ENCODE measurements around the gene HTR2B.
"Not testable (repeated sequence)": the region's sequence is repeated elsewhere in the genome, so short reads cannot be mapped to it uniquely, and the experiment has no call there.

HTR2B gene

DNA sequence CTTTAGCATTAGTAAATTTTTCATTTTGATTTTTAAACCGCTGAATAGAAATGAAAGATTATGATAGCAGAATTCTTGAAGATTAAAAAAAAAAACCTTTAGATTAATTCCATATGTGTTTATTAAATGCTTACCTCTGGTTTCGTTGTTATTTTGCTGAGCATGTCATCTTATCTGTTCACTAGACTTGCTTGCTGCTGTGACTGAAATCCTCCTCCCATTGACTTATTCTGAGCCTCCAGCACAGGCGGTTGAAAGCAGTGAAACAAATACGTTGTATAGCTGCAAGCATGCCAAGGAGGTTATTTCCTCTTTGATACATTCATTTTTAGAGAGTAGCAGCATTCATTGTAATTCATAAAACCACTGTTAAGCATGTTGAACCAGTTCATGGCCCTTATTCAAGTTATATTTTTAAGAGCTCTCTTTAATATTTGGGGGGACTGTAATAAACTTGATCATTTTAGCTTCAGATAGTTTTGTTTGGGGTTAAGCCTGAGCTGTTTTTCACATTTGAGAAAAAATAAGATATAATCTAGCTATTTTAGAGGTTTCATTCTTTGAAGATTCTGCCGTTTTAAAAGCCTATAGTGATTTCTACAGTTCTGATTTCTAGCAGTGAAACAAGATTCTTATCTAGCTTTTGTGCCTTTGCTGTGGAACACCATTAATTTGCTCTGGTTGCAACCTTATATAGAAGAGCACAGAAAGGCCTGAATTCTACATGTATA is at the start of gene HTR2B:
HTR2B (minus strand) TSS at position 205 of the 731 bp plus-strand sequence. CDS start 1,278 bp downstream, outside the sequence.
- DNase-seq (ENCODE audit: low read depth) = no peak

DNA sequence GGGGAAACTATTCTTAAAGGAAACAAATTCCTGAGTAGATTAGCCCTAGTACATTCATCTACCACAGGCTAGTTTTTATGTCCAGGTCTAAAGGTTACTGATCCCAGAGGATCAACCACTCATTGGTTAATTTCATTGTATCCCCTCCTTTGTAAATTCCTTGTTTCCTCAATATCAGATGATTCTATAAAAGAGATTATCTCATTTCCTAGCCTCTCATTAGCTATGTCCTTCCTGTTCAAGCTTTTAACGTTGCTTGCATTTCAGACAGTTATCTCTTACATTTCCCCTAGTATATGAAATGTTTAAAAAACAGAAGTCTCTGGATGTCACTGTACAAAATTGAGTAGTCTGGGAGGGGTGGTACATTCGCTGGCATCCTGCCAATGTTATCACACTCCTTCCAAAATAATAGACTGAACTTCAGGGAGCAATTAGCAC is 49.4 kb upstream of the HTR2B start:
- no peak for DNase-seq (ENCODE audit: low read depth)

DNA sequence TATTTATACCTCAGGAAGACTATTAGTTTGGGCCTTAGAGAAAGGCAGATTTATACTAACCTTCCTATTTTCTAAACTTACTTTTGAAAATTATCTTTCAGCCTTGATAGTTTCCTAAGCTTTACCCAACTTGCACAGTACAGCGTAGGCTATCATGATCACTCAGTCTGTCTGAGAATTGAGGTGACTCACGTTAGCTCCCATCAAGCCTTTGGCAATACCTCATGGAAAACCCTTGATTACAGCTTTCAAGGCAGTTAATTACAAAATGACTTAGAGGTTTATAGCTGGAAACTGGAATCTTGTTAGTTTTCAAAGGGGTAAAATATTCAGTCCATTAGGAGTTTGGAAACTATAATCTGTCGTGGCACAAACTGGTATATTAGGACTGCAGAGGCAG is 47.2 kb upstream of the HTR2B start:
- DNase-seq (ENCODE audit: low read depth) = no peak

DNA sequence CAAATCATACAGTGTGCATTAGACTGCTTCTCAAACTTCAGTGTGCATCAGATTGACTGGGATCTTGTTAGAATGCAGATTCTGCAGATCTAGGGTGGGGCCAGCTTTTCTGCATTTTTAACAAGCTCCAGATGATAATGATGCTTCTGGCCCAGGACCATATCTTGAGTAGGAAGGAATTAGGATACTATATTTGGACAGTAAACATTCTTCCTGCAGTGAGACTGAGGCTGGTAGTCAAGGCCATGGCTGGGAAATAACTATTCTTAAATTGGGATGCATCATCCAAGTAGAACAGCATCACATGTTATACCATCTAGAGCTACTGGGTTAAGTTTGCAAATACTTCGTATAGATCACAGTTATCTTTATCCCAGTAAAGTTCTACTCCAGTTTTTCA is 45.2 kb upstream of the HTR2B start:
- no peak for DNase-seq (ENCODE audit: low read depth)

DNA sequence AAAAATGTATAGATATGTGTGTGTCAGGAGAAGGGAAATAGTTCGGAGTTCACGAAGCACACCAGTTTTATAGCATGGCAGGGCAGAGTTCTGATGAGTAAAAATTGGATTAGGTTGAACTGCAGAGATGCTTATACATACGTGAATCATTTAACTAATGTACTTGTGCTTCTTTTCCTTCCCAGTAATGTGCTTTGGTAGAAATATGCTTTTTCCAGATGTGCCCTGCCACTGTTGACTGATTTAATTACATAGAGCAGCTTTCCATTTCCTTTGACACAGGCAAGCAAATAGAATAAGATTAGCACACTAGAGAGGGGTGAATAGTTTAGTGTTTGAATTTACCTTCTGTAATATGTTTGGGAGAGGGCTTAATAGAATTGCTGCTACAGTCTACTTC is 44.6 kb upstream of the HTR2B start:
- no peak for DNase-seq (ENCODE audit: low read depth)

DNA sequence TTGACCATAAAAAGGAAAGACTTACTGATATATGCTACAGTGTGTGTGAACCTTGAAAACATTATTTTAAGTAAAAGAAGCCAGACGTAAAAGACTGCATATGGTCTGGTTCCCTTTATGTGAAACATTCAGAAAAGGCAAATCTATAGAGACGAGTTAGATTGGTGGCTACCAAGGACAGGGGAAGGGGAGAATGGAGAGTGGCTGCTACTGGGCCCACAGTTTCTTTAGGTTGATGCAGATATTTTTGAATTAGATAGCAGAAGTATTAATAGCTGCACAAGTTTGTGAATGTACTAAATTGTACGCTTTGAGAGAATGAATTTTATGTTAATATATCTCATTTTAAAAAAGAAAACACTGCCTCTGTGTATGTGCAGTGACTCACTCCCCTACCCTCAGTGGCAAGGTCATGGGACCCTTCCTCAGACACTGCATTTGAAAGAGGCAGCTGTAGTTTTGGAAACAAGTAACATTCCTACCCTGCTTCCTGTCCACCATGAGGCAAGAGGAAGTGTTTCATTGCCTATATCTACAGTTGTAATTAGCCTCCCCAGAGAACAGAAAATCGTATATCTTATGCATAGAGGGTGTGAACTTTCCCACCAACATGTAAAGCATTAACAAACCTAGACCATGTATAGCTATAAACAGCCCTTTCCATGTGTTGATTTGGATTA is 43.8 kb upstream of the HTR2B start:
- no peak for DNase-seq (ENCODE audit: low read depth)

DNA sequence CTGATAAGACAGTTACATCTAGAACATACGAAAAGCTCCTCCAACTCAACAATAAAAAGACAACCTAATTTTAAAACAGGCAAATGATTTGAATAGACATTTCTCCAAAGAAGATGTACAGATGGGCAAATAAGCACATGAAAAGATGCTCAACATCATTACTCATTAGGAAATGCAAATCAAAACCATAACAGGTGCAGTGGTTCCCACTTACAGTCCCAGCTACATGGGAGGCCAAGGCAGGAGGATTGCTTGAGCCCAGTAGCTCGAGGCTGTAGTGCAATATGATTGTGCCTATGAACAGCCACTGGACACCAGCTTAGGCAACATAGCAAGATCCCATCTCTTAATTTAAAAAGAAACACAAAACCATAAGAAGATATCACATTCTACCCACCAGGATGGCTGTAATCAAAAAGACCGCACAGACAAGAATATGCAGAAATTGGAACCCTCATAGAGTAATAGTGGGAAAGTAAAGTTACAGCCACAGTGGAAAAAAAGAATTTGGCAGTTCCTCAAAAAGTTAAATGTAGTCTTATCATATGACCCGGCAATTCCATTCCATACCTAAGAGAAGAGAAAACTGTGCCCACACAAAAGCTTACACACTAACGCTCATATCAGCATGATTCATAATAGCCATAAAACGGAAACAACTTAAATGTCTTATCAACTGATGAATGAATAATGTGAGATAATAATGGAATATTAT is 43.1 kb upstream of the HTR2B start:
- no peak for DNase-seq (ENCODE audit: low read depth)

DNA sequence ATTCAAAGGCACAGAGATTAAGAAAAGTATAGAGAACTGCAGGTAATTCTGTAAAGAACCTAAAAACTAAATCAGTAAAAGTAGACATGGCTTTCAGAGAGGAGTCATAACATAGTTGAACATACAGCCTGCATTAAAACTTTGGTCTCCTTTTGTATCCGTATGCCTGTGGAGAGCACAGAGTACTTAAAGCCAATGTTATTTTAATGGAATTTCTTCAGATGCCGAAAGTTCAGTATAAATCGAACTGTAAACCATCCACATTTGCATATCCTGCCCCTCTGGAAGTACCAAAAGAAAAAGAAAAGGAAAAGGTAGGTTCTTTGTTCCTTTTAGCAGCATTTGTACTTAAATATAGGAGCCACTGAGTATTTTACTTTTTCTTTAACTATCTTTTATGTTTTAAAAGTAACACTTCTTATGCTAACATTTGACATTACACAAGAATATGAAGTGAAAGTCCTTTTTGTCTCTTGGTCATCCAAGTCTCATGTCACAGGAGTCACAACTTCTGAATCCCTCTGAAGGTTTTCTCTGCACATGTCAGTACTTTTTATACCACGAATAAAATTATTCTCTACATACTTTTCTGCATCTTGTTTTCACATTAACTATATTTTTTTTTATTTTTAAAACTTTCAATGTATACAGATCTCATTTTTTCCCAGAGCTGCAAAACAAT is 38.7 kb upstream of the HTR2B start:
- DNase-seq (ENCODE audit: low read depth) = no peak

DNA sequence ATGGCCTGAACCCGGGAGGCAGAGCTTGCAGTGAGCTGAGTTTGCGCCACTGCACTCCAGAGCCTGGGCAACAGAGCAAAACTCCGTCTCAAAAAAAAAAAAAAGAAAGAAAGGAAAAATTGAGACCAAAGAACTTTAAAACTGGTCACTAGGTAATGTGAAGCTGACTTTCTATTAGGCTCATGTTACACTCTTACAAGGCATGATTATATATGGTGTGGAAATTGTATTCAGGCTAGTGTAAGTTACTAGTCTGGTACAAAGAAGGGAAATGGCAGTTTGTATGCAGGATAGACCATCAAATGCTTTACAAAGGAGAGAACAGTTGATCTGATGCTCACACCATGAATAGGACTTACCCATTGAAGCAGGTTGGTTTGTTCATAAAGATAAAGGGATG is 38.2 kb upstream of the HTR2B start:
- no peak for DNase-seq (ENCODE audit: low read depth)

DNA sequence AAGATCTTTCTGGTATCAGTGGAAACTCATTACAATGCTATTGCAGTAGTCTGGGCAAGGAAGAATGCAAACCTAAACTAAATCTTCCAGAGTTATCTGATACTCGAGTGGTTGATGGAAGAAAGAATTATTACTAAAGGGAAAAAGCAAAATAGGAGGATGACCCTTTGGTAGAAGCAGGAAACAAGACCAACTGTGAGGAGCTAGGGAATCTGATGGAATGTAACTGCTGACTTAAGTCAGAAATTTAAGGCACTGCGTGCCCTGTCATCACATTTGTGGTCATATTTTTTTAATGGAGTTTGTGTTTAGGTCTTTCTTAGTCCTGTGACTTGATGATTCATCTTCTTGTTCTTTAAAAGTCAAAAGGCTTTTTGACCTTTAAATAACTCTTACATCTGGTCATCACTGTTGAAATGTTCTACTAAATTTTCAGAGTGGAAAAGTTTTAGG is 37.1 kb upstream of the HTR2B start:
- DNase-seq (ENCODE audit: low read depth) = no peak

DNA sequence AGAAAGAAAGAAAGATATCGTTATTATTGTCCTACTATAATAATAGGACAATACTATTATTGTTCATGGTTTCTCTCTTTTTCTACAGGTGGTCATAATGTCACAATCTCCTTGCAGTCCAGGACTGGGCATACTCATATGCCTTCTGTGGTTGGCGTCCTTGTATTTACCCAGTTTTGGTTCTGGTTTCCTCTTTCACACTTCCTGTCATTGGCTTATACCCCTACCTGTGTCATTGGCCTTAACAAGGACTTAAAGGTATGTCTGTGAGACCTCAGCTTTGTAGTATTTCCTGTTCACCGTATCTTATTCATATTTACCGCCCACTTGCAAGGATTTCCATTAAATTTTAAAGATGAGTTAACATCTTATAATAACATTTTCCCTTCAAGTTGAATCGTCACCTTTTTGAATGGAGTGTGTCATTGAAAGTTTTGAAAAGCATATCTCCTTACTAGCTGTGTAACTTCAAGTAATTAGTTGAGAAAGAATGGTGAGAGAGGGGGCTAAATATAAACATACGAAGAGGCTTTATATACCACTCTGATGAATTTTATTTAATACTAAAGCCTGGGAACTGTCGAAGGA is 36.5 kb upstream of the HTR2B start:
- DNase-seq (ENCODE audit: low read depth) = no peak

DNA sequence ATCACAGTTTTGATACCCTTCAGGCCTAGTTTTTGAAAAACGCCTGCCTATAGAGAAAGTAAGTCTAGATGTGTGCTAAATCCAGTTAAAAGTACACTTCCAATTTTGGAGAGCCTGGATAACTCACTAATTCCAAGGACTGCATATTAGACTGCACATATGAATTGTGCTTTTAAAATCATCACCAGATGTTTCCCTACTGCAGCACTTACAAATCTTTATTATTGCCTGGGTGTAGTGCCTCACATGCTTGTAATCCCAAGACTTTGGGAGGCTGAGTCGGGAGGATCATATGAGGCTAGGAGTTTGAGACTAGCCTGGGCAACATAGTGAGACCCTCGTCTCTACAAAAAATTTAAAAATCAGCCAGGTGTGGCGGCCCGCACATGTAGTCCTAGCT is 35.9 kb upstream of the HTR2B start:
- DNase-seq (ENCODE audit: low read depth) = no peak

DNA sequence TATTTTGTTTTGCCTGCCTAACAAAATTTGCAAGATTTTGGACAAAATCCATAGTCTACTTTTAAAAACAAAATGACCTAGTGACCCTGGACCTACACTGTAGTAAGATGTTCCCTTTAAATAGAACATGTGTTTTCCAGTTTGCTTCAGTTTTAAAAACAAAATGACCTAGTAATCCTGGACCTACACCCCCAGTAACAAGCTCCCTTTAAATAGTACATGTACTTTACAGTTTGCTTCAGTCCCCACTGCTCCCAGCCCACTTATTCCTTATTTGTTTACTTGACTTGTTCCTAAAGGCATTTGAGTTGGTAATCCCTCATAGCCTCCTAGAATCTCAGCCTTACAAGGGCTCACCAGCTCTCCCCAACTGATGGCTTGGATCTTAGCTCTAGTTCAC is 34.5 kb upstream of the HTR2B start:
- no peak for DNase-seq (ENCODE audit: low read depth)

DNA sequence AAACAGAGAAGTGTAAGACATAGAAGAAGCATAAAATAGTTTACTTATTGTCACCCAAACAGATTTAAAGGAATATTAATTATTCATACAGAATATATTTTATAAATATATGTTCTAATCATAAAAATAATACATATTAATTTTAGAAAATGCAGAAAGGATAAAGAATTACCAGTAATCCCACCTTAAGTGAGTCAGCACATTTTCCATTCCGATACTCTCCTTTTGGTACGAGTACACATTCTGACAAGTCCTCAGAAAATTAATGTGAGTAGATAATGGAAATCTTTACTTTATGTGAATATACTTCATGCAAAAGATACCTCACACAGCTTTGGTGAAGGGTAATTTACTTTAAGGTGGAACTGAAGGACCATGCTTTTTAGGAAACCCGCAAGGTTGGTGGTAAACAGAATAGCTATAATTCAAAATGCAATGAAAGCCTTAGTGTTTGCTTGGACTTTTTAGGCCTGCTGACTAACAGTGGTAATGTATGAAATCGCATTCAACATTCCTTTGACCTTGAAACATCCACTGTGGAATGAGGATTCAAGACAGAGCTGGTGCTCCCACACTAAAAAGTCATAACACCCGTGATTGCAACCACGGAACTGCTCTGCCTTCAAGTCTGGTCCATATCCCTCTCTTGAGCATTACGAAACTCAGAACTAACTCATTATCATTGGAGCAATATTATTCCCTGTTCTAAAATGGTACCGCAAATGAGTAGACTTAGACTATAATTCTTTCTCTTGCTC is 28.1 kb upstream of the HTR2B start:
- no peak for DNase-seq (ENCODE audit: low read depth)

DNA sequence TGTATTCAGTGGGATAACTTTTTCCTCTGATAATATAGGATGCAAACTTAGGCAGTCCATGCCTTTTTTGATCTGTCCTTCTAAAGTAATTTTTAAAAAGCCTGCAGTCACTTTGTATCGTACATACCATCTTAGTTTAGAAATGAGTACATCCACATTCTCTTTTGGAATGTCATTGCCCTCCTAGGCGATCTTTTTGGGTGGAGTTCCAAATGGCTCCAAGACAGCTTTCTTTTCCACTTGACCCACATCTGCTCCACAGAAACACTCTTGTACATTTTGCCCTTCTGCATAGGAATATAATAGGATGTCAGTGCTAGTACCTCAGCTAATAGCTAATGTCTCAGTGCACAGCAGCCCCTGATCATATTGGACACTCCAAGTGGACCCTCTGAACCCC is 21.8 kb upstream of the HTR2B start:
- DNase-seq (ENCODE audit: low read depth) = no peak

DNA sequence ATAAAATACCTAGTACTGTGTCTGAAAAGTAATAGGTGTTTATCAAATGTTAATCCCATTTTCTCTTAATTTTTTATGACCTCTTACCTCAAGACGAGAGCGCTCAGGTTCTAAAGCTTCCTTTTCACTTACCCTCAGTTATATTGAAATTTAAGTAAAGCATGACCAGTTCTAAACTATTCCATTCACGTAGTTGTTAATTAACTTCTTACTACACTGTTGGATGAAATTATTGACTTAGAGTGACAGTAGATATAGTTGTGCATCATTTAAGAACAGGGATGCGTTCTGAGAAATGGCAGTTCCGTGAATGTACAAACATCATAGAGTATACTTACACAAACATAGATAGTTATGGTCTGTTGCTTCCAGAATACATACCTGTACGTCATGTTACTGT is 20.1 kb upstream of the HTR2B start:
- DNase-seq (ENCODE audit: low read depth) = no peak

DNA sequence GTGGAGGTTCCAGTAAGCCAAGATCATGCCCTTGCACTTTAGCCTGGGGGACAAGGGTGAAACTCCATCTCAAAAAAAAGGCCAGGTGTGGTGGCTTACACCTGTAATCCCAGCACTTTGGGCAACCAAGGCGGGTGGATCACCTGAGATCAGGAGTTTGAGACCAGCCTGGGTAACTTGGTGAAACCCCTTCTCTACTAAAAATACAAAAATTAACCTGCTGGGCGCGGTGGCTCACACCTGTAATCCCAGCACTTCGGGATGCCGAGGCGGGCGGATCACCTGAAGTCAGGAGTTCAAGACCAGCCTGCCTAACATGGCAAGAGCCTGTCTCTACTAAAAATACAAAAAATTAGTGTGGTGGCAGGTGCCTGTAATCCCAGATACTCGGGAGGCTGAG is 16.0 kb upstream of the HTR2B start:
- DNase-seq (ENCODE audit: low read depth) = not testable (repeated sequence)

DNA sequence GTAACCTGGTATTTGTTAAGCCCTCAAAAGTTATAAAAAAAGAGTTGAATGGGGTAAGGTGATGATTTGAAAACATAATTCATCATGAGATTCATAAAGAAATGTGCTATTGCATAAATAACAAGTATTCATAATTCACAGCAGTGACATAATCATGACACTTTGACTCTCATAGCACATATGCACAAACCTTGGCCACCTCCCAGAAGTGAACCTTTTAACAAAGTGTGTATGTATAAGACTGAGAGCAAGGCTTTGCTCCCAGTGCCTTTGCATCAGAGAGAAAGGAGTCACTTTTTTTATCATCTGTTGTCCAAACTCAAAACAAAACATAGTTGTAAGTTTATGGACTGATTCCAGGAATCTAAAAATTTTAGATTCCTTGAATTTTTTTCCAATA is 15.0 kb upstream of the HTR2B start:
- no peak for DNase-seq (ENCODE audit: low read depth)

DNA sequence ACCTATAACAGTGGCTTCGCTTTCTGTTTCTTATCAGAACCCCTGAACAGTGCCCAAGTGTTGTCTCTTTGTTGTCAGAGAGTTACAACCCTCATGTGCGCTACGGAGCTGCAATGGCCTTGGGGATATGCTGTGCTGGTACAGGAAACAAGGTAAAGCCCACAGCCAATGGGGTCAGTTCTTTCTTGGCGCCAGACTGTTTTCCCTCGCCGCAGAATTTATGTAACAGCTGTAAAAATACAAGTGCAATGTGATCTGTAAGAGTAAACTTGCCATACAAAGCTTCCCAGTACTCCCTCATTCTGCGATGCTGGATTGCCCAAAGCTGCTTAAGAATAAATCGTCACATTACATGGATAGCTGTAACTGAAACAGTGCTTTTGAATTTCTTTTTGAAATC is 13.9 kb upstream of the HTR2B start:
- no peak for DNase-seq (ENCODE audit: low read depth)

DNA sequence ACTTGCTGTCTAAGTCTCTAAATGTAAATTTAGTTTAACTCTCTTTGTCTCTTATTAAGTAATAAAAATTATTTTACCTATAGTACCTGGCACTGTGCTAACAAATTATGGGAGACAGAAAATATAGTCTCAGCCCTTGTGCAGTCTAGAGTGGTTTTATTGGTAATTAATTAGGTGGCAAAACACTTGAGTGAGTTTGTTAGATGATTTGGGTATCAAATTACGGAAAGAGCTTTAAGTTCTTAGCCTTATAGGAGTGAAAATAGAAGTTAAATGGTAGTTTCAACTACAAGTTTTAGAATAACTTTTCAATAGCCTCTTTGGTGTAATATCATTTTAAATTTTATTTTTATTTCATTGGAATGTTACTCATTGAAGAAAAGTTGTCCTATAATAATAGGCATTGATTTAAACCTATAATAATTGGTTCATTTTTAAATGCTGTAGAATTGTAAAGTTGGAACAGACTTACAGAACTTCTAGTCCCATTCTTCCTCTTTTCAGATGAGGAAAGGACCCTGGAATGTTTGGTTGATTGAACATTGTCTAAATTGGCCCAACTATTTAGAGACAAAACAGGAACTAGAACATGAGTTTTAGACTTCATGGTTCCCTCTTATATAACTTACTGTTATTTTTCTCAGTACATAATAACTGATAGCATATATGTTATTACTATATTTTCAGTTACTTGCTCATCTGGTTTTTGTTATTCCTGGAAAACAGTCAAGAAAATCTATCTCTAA is 10.2 kb upstream of the HTR2B start:
- DNase-seq (ENCODE audit: low read depth) = no peak

Measured in activated T-cell treated with anti-CD3 and anti-CD28 coated beads for 48 hours (primary cell).